GM21515 (cell line): Measurements from ENCODE around the gene RPS17.

Experiments used
- ATAC-seq: cut with Tn5 transposase; IDR thresholded peaks from one replicate; pipeline ENCODE4 v1.9.1; 2021; ENCODE audit not compliant: unreplicated experiment

The RPS17 gene

GRCh38 chr15:82540055-82540983 is at the start of gene RPS17:
RPS17 (minus strand) TSS chr15:82540457; CDS start chr15:82540428, 29 bp downstream.
- peak; percentile 94 for ATAC-seq

- no peak for ATAC-seq
These were observed 47.5 kb upstream of the RPS17 start for GRCh38 chr15:82587805-82588204.

- ATAC-seq, result no peak
These were observed 44.8 kb upstream of the RPS17 start for GRCh38 chr15:82585072-82585471.

- ATAC-seq, result no peak
These were observed 40.5 kb upstream of the RPS17 start for GRCh38 chr15:82580713-82581112.

- ATAC-seq, result no peak
These were observed 35.1 kb upstream of the RPS17 start for GRCh38 chr15:82575335-82575734.

GRCh38 chr15:82572986-82573385 is 32.7 kb upstream of the RPS17 start:
- no peak for ATAC-seq

GRCh38 chr15:82572311-82572710 is 32.1 kb upstream of the RPS17 start:
- no peak for ATAC-seq

GRCh38 chr15:82571722-82572222 is 31.5 kb upstream of the RPS17 start:
- no peak for ATAC-seq

GRCh38 chr15:82570721-82571508 is 30.7 kb upstream of the RPS17 start:
- ATAC-seq, result no peak

- no peak for ATAC-seq
These were observed 29.6 kb upstream of the RPS17 start for GRCh38 chr15:82569834-82570233.

- no peak for ATAC-seq
These were observed 28.7 kb upstream of the RPS17 start for GRCh38 chr15:82568986-82569385.

GRCh38 chr15:82567661-82568060 is 27.4 kb upstream of the RPS17 start:
- no peak for ATAC-seq

GRCh38 chr15:82566690-82567089 is 26.4 kb upstream of the RPS17 start:
- ATAC-seq, result no peak

GRCh38 chr15:82558502-82558901 is 18.2 kb upstream of the RPS17 start:
- ATAC-seq, result no peak

GRCh38 chr15:82556315-82557035 is 16.2 kb upstream of the RPS17 start:
- ATAC-seq, result no peak

GRCh38 chr15:82554849-82555248 is 14.6 kb upstream of the RPS17 start:
- ATAC-seq, result no peak

GRCh38 chr15:82554351-82554750 is 14.1 kb upstream of the RPS17 start:
- ATAC-seq, result no peak

- ATAC-seq, result no peak
These were observed 13.6 kb upstream of the RPS17 start for GRCh38 chr15:82553846-82554245.

- ATAC-seq, result no peak
These were observed 12.6 kb upstream of the RPS17 start for GRCh38 chr15:82552861-82553260.

GRCh38 chr15:82551646-82552247 is 11.5 kb upstream of the RPS17 start:
- ATAC-seq, result no peak

GRCh38 chr15:82549199-82549665 is 9.0 kb upstream of the RPS17 start:
- ATAC-seq, result no peak
